Measurements from ENCODE around the gene ZDHHC11B. TPM values are rescaled to one million over a fixed set of nuclear protein-coding genes. Genes with fewer than 3 reads are reported as not detected.

ZDHHC11B gene
- total RNA-seq, 5 donors from 2014 or later (not counting 1 experiment from before 2014, with no cell fraction given) = 2.1 to 20.6 (median 3.6) TPM

GRCh38 chr5:677131-678101 is 107.1 kb downstream of the ZDHHC11B start:
- H3K27ac Mint-ChIP-seq = no peak overlapping the region

GRCh38 chr5:676699-677076 is 107.8 kb downstream of the ZDHHC11B start:
- ChIA-PET POLR2A (no interaction called here), CTCF (no interaction called here)
- H3K27ac ChIP-seq (ENCODE audit: low read length) = no peak overlapping the region
- no peaks in the 10 kb centered on the region for H3K9me3 ChIP-seq
- Mint-ChIP-seq H3K36me3 (no peaks in the 10 kb centered on the region), H3K4me1 (peaks cover 11 to 16% (median 15%) of the 10 kb centered on the region in 3 donors), H3K27me3 (no peaks in the 10 kb centered on the region), H3K27ac (no peak overlapping the region), H3K9me3 (no peaks in the 10 kb centered on the region), H3K4me3 (no peak overlapping the region)
- no peaks in the 10 kb centered on the region for H3K36me3 ChIP-seq (ENCODE audit: control insufficient read depth in 2 of 2, extremely low read depth in 1 of 2, insufficient read depth in 1 of 2, low read length in 1 of 2)
- peaks cover 0 to 48% of the 10 kb centered on the region in 2 experiments for H3K27me3 ChIP-seq (replicated peaks in 1 of 2; ENCODE audit: control insufficient read depth in 2 of 2, extremely low read depth in 1 of 2, insufficient read depth in 2 of 2, low read length in 1 of 2)
- 95% methylated on average over 44 of the region's 48 CpGs for WGBS (ENCODE audit: insufficient coverage)
- ATAC-seq (replicated peaks in 1 of 4) (no peak), DNase-seq (no peak)
- no peak overlapping the region for H3K4me3 ChIP-seq (ENCODE audit: control insufficient read depth in 1 of 2, extremely low read depth in 1 of 2, low read length in 1 of 2)
- H3K4me1 ChIP-seq (ENCODE audit: control insufficient read depth in 1 of 2, extremely low read depth in 1 of 2, insufficient read depth in 2 of 2, low read length in 2 of 2) = peaks cover 4 to 31% of the 10 kb centered on the region in 2 experiments

More at GRCh38 chr5:677131-678101, 107.1 kb downstream of the ZDHHC11B start:
- H3K36me3 Mint-ChIP-seq = no peaks in the 10 kb centered on the region
- ATAC-seq (replicated peaks in 1 of 4) = no peak
- peak in 2 of 35 experiments; percentile 4 to 11 for DNase-seq
- H3K4me1 ChIP-seq (ENCODE audit: control insufficient read depth in 1 of 2, extremely low read depth in 1 of 2, insufficient read depth in 2 of 2, low read length in 2 of 2) = peaks cover 2 to 23% of the 10 kb centered on the region in 2 experiments
- H3K9me3 Mint-ChIP-seq = no peaks in the 10 kb centered on the region
- H3K4me3 Mint-ChIP-seq = no peak overlapping the region
- no peaks in the 10 kb centered on the region for H3K9me3 ChIP-seq
- no peaks in the 10 kb centered on the region for H3K27me3 Mint-ChIP-seq
- H3K4me3 ChIP-seq (ENCODE audit: control insufficient read depth in 1 of 2, extremely low read depth in 1 of 2, low read length in 1 of 2) = no peak overlapping the region
- H3K4me1 Mint-ChIP-seq = peaks cover 8 to 12% (median 9%) of the 10 kb centered on the region in 3 donors
- WGBS (ENCODE audit: insufficient coverage) = 87% methylated on average over 36 of the region's 44 CpGs
- ChIA-PET CTCF (no interaction called here), POLR2A (no interaction called here)
- H3K27me3 ChIP-seq (replicated peaks in 1 of 2; ENCODE audit: control insufficient read depth in 2 of 2, extremely low read depth in 1 of 2, insufficient read depth in 2 of 2, low read length in 1 of 2) = peaks cover 0 to 44% of the 10 kb centered on the region in 2 experiments
- no peak overlapping the region for H3K27ac ChIP-seq (ENCODE audit: low read length)
- H3K36me3 ChIP-seq (ENCODE audit: control insufficient read depth in 2 of 2, extremely low read depth in 1 of 2, insufficient read depth in 1 of 2, low read length in 1 of 2) = no peaks in the 10 kb centered on the region

- H3K27me3 ChIP-seq (replicated peaks in 1 of 2; ENCODE audit: control insufficient read depth in 2 of 2, extremely low read depth in 1 of 2, insufficient read depth in 2 of 2, low read length in 1 of 2) = peaks cover 0 to 49% of the 10 kb centered on the region in 2 experiments
- ATAC-seq (replicated peaks in 1 of 4) = no peak
- ChIA-PET CTCF (no interaction called here), POLR2A (no interaction called here)
- H3K4me1 ChIP-seq (ENCODE audit: control insufficient read depth in 1 of 2, extremely low read depth in 1 of 2, insufficient read depth in 2 of 2, low read length in 2 of 2) = peaks cover 4 to 35% of the 10 kb centered on the region in 2 experiments
- Mint-ChIP-seq H3K4me3 (no peak overlapping the region), H3K9me3 (no peaks in the 10 kb centered on the region), H3K27me3 (no peaks in the 10 kb centered on the region), H3K27ac (no peak overlapping the region), H3K4me1 (peaks cover 11 to 19% (median 18%) of the 10 kb centered on the region in 3 donors), H3K36me3 (no peaks in the 10 kb centered on the region)
- no peaks in the 10 kb centered on the region for H3K36me3 ChIP-seq (ENCODE audit: control insufficient read depth in 2 of 2, extremely low read depth in 1 of 2, insufficient read depth in 1 of 2, low read length in 1 of 2)
- H3K9me3 ChIP-seq = no peaks in the 10 kb centered on the region
- DNase-seq = peak in 1 of 35 experiments; percentile 10
- WGBS (ENCODE audit: insufficient coverage) = 87% methylated on average over 35 of the region's 36 CpGs
- H3K4me3 ChIP-seq (ENCODE audit: control insufficient read depth in 1 of 2, extremely low read depth in 1 of 2, low read length in 1 of 2) = no peak overlapping the region
- H3K27ac ChIP-seq (ENCODE audit: low read length) = no peak overlapping the region
Measured at GRCh38 chr5:675871-676698, 108.4 kb downstream of the ZDHHC11B start.

GRCh38 chr5:675111-675870 is 109.2 kb downstream of the ZDHHC11B start:
- CTCF ChIA-PET = no interaction called here
- Mint-ChIP-seq H3K4me3 (no peak overlapping the region), H3K27ac (no peak overlapping the region), H3K4me1 (peaks cover 11 to 19% (median 18%) of the 10 kb centered on the region in 3 donors), H3K9me3 (no peaks in the 10 kb centered on the region), H3K36me3 (no peaks in the 10 kb centered on the region), H3K27me3 (no peaks in the 10 kb centered on the region)
- Histone ChIP-seq H3K9me3 (no peaks in the 10 kb centered on the region), H3K4me1 (ENCODE audit: control insufficient read depth in 1 of 2, extremely low read depth in 1 of 2, insufficient read depth in 2 of 2, low read length in 2 of 2) (peaks cover 4 to 35% of the 10 kb centered on the region in 2 experiments), H3K27me3 (replicated peaks in 1 of 2; ENCODE audit: control insufficient read depth in 2 of 2, extremely low read depth in 1 of 2, insufficient read depth in 2 of 2, low read length in 1 of 2) (peaks cover 0 to 49% of the 10 kb centered on the region in 2 experiments), H3K36me3 (ENCODE audit: control insufficient read depth in 2 of 2, extremely low read depth in 1 of 2, insufficient read depth in 1 of 2, low read length in 1 of 2) (no peaks in the 10 kb centered on the region), H3K4me3 (ENCODE audit: control insufficient read depth in 1 of 2, extremely low read depth in 1 of 2, low read length in 1 of 2) (no peak overlapping the region), H3K27ac (ENCODE audit: low read length) (no peak overlapping the region)
- 70% methylated on average over 16 of the region's 20 CpGs for WGBS (ENCODE audit: insufficient coverage)
- ATAC-seq (replicated peaks in 1 of 4) = no peak
- peak in 1 of 35 experiments; percentile 4 for DNase-seq
- POLR2A ChIA-PET = no interaction called here

GRCh38 chr5:674630-675011 is 109.9 kb downstream of the ZDHHC11B start:
- Mint-ChIP-seq H3K4me3 (no peak overlapping the region), H3K27me3 (no peaks in the 10 kb centered on the region), H3K27ac (no peak overlapping the region), H3K4me1 (peaks cover 11 to 19% (median 18%) of the 10 kb centered on the region in 3 donors), H3K36me3 (no peaks in the 10 kb centered on the region), H3K9me3 (no peaks in the 10 kb centered on the region)
- no peak overlapping the region for H3K4me3 ChIP-seq (ENCODE audit: control insufficient read depth in 1 of 2, extremely low read depth in 1 of 2, low read length in 1 of 2)
- H3K4me1 ChIP-seq (ENCODE audit: control insufficient read depth in 1 of 2, extremely low read depth in 1 of 2, insufficient read depth in 2 of 2, low read length in 2 of 2) = peaks cover 4 to 35% of the 10 kb centered on the region in 2 experiments
- H3K27ac ChIP-seq (ENCODE audit: low read length) = no peak overlapping the region
- ATAC-seq (replicated peaks in 1 of 4) = no peak
- CTCF ChIA-PET = no interaction called here
- H3K27me3 ChIP-seq (replicated peaks in 1 of 2; ENCODE audit: control insufficient read depth in 2 of 2, extremely low read depth in 1 of 2, insufficient read depth in 2 of 2, low read length in 1 of 2) = peaks cover 0 to 49% of the 10 kb centered on the region in 2 experiments
- no peaks in the 10 kb centered on the region for H3K9me3 ChIP-seq
- WGBS (ENCODE audit: insufficient coverage) = 70% methylated on average over 4 of the region's 7 CpGs
- POLR2A ChIA-PET = no interaction called here
- no peaks in the 10 kb centered on the region for H3K36me3 ChIP-seq (ENCODE audit: control insufficient read depth in 2 of 2, extremely low read depth in 1 of 2, insufficient read depth in 1 of 2, low read length in 1 of 2)
- DNase-seq = peak in 3 of 35 experiments; percentile 4 to 22 (median 10)
